Lung (tissue), 12 donors: ENCODE data around the gene BCL11A. TPM values are rescaled to one million over a fixed set of nuclear protein-coding genes. Genes with fewer than 3 reads are reported as not detected.
A peak's percentile ranks its signal among the peaks of the same experiment; 100 is the strongest.

Source experiments
- ATAC-seq: fragments of 200-7000 bp; cut with Tn5 transposase; one replicate; pipeline ENCODE4 v1.9.1; 2020; ENCODE audit warnings: moderate number of reproducible peaks; ENCODE audit not compliant: insufficient read depth, low FRiP score
- DNase-seq, 3 donors: peaks; one replicate each; pipeline ENCODE4 v3.0.0-alpha.2; 2013 to 2017
- H3K27ac ChIP-seq, 2 donors: one replicate each; pipeline ENCODE4 v1.5.1; 2013; ENCODE audit warnings: mild to moderate bottlenecking in 2 of 2, moderate library complexity in 2 of 2, control low read depth in 1 of 2, inconsistent platforms in 1 of 2, low read depth in 1 of 2, low read length in 1 of 2
- H3K27me3 ChIP-seq, 3 donors: one replicate each; pipeline ENCODE4 v1.5.1; 2013; ENCODE audit warnings: low read length in 2 of 3; ENCODE audit not compliant: control insufficient read depth in 3 of 3, insufficient read depth in 3 of 3
- H3K36me3 ChIP-seq, 4 donors: one replicate each; pipeline ENCODE4 v1.5.1; 2013; ENCODE audit warnings: low read length in 4 of 4, mild to moderate bottlenecking in 1 of 4, moderate library complexity in 1 of 4; ENCODE audit not compliant: control insufficient read depth in 4 of 4, insufficient read depth in 4 of 4
- H3K4me1 ChIP-seq, 5 donors: one replicate each; pipeline ENCODE4 v1.5.1; 2013; ENCODE audit warnings: low read length in 5 of 5, mild to moderate bottlenecking in 2 of 5, moderate library complexity in 1 of 5; ENCODE audit not compliant: control insufficient read depth in 5 of 5, insufficient read depth in 5 of 5
- H3K4me3 ChIP-seq: one replicate; pipeline ENCODE4 v1.5.1; 2013; ENCODE audit warnings: mild to moderate bottlenecking, control low read depth, moderate library complexity
- H3K9ac ChIP-seq, 2 donors: one replicate each; pipeline ENCODE4 v1.5.1; 2013; ENCODE audit warnings: low read length in 2 of 2, control low read depth in 1 of 2; ENCODE audit not compliant: insufficient read depth in 1 of 2
- H3K9me3 ChIP-seq, 4 donors: one replicate each; pipeline ENCODE4 v1.5.1; 2013; ENCODE audit warnings: low read length in 3 of 4, mild to moderate bottlenecking in 1 of 4, moderate library complexity in 1 of 4; ENCODE audit not compliant: control insufficient read depth in 4 of 4, insufficient read depth in 3 of 4
- WGBS, 2 donors: extraction: QIAGEN DNeasy Blood & Tissue Kit; methylation state at CpG; one replicate each; pipeline ENCODE4 v1.1.7; 2013; 5-methylcytosine and 5-hydroxymethylcytosine counted together
- polyA plus RNA-seq, 2 donors: library from polyadenylated mRNA; stranded (reverse); fragments of 200-250 nt; gene quantifications; one replicate each; pipeline ENCODE4 v1.2.1, GENCODE V29; 2013
- total RNA-seq, 2 donors: library from RNA; depleted of rRNA in 1 of 2; stranded (reverse); fragments of >200 nt in 1 of 2; gene quantifications; one replicate each; pipeline ENCODE4 v1.2.1, GENCODE V29; 2014 to 2021
- TF ChIP-seq, protein P1 (sequence below): IDR thresholded peaks from 2 replicates; pipeline ENCODE4 v1.5.1; 2012; ENCODE audit warnings: mild to moderate bottlenecking; ENCODE audit errors: control extremely low read depth, extremely low read depth
- donor health status: control.
- donor health status: control.
- donor health status: Bipolar disorder and iron deficiency.
- donor health status: healthy.
- donor health status: DM: yes; HTN: yes; CAD: no.

BCL11A gene
- total and polyA plus RNA-seq, 4 donors = 1.5 to 21.1 (median 4.7) TPM

DNA sequence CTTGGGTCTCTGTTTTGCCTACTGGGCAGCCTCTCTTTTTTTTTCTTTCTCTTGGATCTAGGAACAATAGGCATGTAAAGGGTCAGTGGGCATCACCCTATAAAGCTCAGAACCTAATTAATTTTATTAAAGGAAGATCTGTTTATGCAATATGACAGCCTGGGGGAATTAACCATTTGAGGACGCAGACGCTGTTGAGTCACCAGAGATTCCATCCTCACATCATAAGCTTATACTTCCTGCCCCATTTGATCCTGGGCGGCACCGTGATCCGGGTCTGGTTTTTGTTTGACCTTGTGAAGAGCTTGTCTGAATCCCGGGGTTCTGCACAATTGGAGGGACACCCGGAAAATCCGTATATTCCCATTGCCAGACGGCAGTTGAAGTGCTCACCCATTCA lies 16.8 kb upstream of the BCL11A start:
- TF ChIP-seq, protein P1, sequence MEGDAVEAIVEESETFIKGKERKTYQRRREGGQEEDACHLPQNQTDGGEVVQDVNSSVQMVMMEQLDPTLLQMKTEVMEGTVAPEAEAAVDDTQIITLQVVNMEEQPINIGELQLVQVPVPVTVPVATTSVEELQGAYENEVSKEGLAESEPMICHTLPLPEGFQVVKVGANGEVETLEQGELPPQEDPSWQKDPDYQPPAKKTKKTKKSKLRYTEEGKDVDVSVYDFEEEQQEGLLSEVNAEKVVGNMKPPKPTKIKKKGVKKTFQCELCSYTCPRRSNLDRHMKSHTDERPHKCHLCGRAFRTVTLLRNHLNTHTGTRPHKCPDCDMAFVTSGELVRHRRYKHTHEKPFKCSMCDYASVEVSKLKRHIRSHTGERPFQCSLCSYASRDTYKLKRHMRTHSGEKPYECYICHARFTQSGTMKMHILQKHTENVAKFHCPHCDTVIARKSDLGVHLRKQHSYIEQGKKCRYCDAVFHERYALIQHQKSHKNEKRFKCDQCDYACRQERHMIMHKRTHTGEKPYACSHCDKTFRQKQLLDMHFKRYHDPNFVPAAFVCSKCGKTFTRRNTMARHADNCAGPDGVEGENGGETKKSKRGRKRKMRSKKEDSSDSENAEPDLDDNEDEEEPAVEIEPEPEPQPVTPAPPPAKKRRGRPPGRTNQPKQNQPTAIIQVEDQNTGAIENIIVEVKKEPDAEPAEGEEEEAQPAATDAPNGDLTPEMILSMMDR = no peak
- Histone ChIP-seq H3K4me1 (peaks cover 0 to 12% (median 5%) of the 10 kb centered on the region in 5 donors), H3K27ac (no peak overlapping the region), H3K9ac (no peak overlapping the region), H3K9me3 (peaks cover 0 to 2% (median 0%) of the 10 kb centered on the region in 4 donors), H3K36me3 (no peaks in the 10 kb centered on the region), H3K27me3 (peaks cover 15 to 69% (median 68%) of the 10 kb centered on the region in 3 donors), H3K4me3 (no peak overlapping the region)
- no peak for DNase-seq
- 3 to 6% methylated on average over 9 of the region's 9 CpGs for WGBS, 2 donors
- ATAC-seq = no peak

GRCh38 chr2:60569680-60570111 lies 16.2 kb upstream of the BCL11A start:
- Histone ChIP-seq H3K4me3 (no peak overlapping the region), H3K9ac (no peak overlapping the region), H3K27me3 (peaks cover 15 to 74% (median 72%) of the 10 kb centered on the region in 3 donors), H3K36me3 (no peaks in the 10 kb centered on the region), H3K9me3 (peaks cover 0 to 2% (median 0%) of the 10 kb centered on the region in 4 donors), H3K27ac (no peak overlapping the region), H3K4me1 (peaks cover 0 to 12% (median 5%) of the 10 kb centered on the region in 5 donors)
- peak; percentile 23 to 37 (median 36) for DNase-seq
- WGBS, 2 donors = 2 to 3% methylated on average over 13 of the region's 13 CpGs
- TF ChIP-seq, protein P1 = no peak
- ATAC-seq = no peak

- no peaks in the 10 kb centered on the region for H3K36me3 ChIP-seq
- H3K27ac ChIP-seq = no peak overlapping the region
Measured at GRCh38 chr2:60567919-60568768, 14.7 kb upstream of the BCL11A start.

More at GRCh38 chr2:60567919-60568768, 14.7 kb upstream of the BCL11A start:
- Histone ChIP-seq H3K4me3 (no peak overlapping the region), H3K9ac (no peak overlapping the region), H3K4me1 (peaks cover 0 to 12% (median 5%) of the 10 kb centered on the region in 5 donors), H3K9me3 (peaks cover 0 to 2% (median 0%) of the 10 kb centered on the region in 4 donors), H3K27me3 (peaks cover 15 to 81% (median 78%) of the 10 kb centered on the region in 3 donors)
- ATAC-seq (no peak), DNase-seq (no peak)
- TF ChIP-seq, protein P1 = no peak
- 39 to 64% methylated on average over 11 of the region's 11 CpGs for WGBS, 2 donors
